ENCODE results near the gene CNP.
"Not testable (repeated sequence)": the region's sequence is repeated elsewhere in the genome, so short reads cannot be mapped to it uniquely, and the experiment has no call there.

The CNP gene

DNA sequence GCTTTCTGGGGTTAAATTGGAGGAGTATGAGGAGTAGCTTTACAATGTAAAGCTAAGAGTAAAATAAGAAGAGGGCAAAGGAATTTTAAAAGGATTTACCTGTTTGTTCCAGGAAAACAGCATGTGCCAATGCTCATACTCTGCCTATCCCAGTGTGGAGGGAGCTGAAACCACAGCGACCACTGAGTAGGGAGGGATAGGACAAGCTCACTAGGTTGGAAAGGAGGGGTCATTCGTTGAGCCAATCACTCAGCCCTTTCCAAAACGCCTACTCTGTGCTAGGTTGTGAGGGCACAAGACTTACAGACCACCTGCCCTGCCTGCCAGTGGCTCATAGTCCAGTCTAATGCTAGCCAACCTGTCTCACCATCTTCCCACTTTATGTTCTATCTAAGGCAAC is 51.7 kb downstream of the CNP start:
- H3K4me3 ChIP-seq (ENCODE audit: low read depth, low read length): peak overlapping the region; percentile 97
- TF ChIP-seq, protein P1, sequence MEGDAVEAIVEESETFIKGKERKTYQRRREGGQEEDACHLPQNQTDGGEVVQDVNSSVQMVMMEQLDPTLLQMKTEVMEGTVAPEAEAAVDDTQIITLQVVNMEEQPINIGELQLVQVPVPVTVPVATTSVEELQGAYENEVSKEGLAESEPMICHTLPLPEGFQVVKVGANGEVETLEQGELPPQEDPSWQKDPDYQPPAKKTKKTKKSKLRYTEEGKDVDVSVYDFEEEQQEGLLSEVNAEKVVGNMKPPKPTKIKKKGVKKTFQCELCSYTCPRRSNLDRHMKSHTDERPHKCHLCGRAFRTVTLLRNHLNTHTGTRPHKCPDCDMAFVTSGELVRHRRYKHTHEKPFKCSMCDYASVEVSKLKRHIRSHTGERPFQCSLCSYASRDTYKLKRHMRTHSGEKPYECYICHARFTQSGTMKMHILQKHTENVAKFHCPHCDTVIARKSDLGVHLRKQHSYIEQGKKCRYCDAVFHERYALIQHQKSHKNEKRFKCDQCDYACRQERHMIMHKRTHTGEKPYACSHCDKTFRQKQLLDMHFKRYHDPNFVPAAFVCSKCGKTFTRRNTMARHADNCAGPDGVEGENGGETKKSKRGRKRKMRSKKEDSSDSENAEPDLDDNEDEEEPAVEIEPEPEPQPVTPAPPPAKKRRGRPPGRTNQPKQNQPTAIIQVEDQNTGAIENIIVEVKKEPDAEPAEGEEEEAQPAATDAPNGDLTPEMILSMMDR (IDR thresholded peaks at IDR 0.05; ENCODE audit: low read depth, low read length, missing control alignments): no peak
- no peak for DNase-seq (ENCODE audit: low read depth)

DNA sequence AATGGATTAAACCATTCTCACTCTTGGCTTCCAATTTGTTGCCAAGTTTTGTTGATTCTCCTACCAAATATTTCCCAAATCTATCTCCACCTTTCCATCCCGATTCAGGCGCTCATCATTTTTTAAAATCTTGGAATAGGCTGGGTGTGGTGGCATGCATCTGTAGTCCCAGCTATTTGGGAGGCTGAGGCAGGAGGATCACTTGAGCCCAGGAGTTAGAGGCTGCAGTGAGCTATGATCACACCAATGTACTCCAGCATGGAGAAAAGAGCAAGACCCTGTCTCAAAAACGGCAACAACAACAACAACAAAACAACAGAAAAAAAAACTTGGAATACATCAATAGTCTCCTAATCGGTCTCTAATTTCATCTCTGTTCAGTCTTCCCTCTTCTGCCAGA is 52.4 kb downstream of the CNP start:
- TF ChIP-seq, protein P1 (IDR thresholded peaks at IDR 0.05; ENCODE audit: low read depth, low read length, missing control alignments): no peak
- no peak for DNase-seq (ENCODE audit: low read depth)
- no peak overlapping the region for H3K4me3 ChIP-seq (ENCODE audit: low read depth, low read length)

DNA sequence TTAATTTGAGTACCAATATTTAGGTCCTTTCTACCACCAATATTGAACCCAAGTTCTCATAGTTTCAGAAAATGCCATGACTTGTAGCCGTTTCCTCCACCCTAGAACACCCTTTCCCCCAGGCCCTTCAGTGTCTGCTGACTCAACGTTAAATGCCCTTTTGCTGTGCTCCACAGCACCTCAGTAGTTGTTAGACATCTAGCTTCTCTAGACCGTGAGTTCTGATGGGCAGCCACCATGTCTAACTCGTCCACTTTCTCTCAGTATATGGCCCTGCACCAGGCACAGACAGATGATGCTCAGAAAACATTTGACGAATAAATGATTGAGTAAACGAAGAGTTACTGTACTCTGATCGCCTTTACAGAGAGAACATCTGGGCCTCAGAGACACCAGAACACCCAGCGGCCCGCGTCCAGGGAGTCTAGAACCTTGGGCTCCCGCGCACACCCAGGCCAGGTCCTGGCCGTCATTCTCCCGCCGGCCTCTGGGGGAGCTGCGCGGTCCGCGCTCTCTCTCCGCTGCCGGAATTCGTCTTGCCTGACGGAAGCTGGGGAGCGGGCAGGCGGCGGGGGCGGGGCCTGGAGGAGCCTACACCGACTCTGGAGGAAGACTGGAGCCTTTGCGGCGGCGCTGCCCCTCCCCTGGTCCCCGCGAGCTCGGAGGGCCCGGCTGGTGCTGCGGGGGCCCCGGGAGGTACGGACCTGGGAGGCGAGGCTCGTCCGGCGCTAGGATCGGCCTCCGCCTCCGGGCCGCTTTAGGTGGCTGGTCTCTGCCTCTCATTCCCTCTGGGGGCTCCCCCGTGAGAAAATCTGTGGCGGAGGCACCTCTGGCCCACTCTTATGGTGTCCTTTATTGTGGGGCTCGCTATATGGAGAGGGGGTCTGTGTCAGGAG is 53.2 kb downstream of the CNP start, which contains the start of gene NKIRAS2:
NKIRAS2 (plus strand) TSS at position 582 of the 896 bp plus-strand sequence. CDS start 1,488 bp downstream, outside the sequence.
- H3K4me3 ChIP-seq (ENCODE audit: low read depth, low read length): peak within 1 kb of the TSS; percentile 86
- peak; percentile 68 for DNase-seq (ENCODE audit: low read depth)
- TF ChIP-seq, protein P1 (IDR thresholded peaks at IDR 0.05; ENCODE audit: low read depth, low read length, missing control alignments): peak; percentile 90

DNA sequence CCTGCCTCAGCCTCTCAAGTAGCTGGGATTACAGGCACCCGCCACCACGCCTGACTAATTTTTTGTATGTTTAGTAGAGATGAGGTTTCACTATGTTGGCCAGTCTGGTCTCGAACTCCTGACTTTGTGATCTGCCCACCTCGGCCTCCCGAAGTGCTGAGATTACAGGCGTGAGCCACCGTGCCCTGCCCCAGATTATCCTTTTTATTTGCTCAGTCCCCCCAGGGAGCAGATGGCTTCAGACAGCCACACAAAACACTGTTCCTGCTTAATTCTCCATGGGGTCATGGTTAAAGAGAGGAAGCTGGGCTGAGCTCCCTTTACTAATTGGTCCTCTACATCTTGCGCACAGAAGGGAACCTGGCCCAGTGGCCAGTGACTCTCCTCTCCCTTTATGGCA is 54.2 kb downstream of the CNP start:
- peak overlapping the region; percentile 86 for H3K4me3 ChIP-seq (ENCODE audit: low read depth, low read length)
- DNase-seq (ENCODE audit: low read depth): not testable (repeated sequence)

DNA sequence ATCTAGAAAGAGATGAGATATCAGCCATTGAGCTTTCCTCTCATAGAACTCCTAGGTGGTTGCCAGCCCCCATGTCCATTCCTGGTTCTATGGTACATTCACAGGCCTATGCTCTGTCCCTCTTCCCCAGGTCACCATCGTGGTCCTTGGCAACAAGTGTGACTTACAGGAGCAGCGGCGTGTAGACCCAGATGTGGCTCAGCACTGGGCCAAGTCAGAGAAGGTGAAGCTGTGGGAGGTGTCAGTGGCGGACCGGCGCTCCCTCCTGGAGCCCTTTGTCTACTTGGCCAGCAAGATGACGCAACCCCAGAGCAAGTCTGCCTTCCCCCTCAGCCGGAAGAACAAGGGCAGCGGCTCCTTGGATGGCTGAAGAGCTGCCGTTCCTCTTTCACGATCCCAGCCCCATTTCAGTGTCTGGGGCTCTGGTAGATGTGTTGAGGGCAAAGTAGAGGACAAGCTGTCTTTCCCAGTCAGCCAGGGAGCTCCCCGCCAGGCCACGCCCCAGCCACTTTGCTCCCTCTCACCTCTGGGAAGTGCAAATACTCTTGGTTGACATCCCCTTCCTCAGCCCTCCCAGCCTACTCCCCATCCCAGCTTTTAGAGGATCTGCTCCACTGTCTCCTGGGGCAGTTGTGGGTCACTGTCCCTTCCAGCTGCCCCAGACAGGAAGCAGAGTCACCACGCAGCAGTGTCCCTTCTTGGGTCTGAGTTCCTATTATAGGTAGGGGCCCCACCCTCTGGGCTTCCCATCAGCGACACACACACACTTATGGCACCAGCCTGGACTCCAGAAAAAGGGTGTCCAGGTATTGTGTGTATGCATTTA is 57.1 kb downstream of the CNP start:
- TF ChIP-seq, protein P1 (IDR thresholded peaks at IDR 0.05; ENCODE audit: low read depth, low read length, missing control alignments): no peak
- H3K4me3 ChIP-seq (ENCODE audit: low read depth, low read length): no peak overlapping the region
- DNase-seq (ENCODE audit: low read depth): no peak

DNA sequence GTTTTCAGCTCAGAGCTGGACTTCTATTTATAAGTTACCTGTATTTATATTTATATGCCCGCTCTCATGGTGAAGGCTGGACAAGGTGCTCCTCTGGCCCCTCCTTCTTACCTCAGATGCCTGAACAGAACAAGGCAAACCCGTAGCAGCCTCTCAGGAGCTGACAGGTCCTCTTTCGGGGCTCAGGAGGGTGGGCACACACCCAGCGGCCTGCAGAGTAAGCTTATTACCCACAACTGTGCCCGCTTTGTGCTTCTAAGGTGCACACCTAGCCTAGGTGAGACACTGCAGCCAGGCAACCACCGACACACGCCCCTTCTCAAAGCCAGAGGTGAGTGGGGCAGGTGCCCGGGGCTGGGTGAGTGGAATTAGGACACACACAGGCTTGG is 58.6 kb downstream of the CNP start:
- no peak overlapping the region for H3K4me3 ChIP-seq (ENCODE audit: low read depth, low read length)
- TF ChIP-seq, protein P1 (IDR thresholded peaks at IDR 0.05; ENCODE audit: low read depth, low read length, missing control alignments): no peak

DNA sequence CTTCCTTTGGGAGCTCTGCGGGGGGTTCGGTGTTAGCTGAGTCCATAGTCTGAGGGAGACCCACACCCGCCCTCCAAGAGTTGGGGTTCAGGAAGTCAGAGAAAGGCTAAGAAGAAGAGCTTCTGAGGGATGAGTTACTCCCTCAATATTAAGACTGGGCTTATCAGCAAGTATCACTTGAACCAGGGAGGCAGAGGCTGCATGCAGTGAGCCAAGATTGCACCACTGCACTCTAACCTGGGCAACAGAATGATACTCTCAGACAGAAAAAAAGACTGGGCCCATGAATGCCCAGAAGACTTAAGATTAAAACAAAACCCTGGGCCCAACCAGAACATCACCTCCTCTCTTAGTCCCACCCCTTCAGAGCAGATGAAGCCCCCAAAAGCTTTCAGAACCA is 59.3 kb downstream of the CNP start:
- H3K4me3 ChIP-seq (ENCODE audit: low read depth, low read length): no peak overlapping the region
- no peak for DNase-seq (ENCODE audit: low read depth)
- TF ChIP-seq, protein P1 (IDR thresholded peaks at IDR 0.05; ENCODE audit: low read depth, low read length, missing control alignments): no peak

More for the DNA sequence above, 58.6 kb downstream of the CNP start:
- DNase-seq (ENCODE audit: low read depth): no peak
